GM12865 (cell line): Measurements from ENCODE around the gene HLA-F.

ENCODE experiments used
- DNase-seq: peaks from one replicate; pipeline ENCODE4 v3.0.0; 2010; ENCODE audit warnings: low read depth
- H3K4me3 ChIP-seq: 2 replicates; pipeline ENCODE4 v1.5.1; 2011; ENCODE audit warnings: mild to moderate bottlenecking, low read depth, low read length, control low read depth
- TF ChIP-seq, protein P1 (sequence below): IDR thresholded peaks from 2 replicates; pipeline ENCODE4 v1.5.1; 2011; ENCODE audit warnings: low read length, control low read depth, low read depth, inconsistent platforms; ENCODE audit not compliant: insufficient read depth; ENCODE audit errors: missing control alignments

Gene HLA-F

DNA sequence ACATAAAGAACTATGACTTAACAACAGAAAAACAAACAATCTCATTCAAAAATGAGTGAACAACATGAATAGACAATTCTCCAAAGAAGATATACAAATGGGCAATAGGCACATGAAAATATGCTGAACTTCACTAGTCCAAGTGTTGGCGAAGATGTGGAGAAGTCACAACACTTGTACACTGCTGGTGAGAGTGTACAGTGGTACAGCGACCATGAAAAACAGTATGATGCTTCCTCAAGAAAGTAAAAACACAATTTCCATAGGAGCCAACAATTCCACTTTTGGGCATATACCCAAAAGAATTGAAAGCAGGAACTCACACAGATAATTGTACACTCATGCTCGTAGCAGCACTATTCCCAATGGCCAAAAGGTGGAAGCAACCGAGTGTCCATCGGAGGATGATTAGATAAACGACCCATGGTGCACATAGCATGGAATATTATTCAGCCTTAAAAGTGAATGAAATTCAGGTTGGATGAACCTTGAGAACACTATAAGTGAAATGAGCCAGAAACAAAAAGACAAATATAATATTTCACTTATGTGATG lies 6.6 kb downstream of the HLA-F start:
- no peak overlapping the region for H3K4me3 ChIP-seq
- TF ChIP-seq, protein P1, sequence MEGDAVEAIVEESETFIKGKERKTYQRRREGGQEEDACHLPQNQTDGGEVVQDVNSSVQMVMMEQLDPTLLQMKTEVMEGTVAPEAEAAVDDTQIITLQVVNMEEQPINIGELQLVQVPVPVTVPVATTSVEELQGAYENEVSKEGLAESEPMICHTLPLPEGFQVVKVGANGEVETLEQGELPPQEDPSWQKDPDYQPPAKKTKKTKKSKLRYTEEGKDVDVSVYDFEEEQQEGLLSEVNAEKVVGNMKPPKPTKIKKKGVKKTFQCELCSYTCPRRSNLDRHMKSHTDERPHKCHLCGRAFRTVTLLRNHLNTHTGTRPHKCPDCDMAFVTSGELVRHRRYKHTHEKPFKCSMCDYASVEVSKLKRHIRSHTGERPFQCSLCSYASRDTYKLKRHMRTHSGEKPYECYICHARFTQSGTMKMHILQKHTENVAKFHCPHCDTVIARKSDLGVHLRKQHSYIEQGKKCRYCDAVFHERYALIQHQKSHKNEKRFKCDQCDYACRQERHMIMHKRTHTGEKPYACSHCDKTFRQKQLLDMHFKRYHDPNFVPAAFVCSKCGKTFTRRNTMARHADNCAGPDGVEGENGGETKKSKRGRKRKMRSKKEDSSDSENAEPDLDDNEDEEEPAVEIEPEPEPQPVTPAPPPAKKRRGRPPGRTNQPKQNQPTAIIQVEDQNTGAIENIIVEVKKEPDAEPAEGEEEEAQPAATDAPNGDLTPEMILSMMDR = no peak
- DNase-seq = no peak

DNA sequence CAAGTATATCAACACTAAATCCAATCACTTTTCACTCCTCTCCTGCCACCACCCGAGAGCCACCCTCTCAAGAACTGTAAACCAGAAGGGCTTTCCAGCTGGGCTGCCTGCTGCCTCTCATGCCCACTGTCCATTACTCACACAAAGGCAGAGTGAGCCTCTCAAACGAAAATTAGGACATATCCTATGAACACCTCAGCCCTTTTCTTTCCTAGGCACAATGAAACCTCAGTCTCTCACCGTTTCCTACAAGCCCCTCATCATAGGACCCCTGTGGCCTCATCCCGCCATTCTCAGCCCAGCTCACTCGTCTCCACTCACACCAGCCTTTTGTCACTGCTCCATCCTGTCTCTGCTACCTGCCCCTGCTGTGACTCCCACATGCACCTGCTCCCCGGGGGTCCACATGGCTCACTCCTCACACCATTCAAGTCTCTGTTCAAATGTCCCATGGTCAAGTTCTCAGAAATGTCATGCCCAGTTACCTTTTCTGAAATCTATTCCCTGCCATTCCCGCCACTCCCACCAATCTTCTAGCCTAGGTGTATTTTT lies 7.4 kb downstream of the HLA-F start:
- no peak overlapping the region for H3K4me3 ChIP-seq
- DNase-seq = no peak
- TF ChIP-seq, protein P1 = no peak

DNA sequence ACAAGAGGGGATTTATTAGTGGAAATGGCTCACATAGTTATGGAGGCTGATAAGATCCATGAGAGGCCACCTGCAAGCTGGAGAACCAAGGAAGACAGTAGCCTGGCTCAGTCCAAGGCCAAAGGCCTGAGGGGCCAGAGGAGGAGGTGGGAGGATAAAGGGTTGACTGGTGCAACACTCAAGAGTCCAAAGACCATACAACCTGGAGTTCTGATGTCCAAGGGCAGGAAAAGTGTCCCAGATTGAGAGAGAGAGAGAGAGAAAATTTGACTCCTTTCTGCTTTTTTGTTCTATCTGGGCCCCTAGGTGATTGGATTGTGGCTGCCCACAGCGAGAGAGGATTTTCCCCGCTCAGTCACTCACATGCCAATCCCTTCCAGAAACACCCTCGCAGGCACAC lies 8.0 kb downstream of the HLA-F start:
- no peak for DNase-seq
- TF ChIP-seq, protein P1 = no peak

DNA sequence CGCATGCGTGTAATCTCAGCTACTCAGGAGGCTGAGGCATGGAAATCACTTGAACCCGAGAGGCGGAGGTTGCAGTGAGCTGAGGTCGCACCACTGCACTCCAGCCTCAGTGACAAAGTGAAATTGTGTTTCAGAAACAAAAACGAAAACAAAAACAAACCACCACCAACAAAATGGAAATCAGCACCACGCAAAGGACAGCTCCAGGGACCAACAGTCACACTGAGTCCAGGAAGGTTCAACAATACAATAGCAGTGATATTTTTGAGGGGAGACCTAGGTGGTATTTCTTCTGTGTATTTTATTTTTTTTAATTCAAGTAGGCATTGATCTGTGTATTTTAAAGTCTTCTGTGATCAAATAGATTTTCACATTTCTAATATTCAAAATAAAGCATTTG lies 9.8 kb downstream of the HLA-F start:
- H3K4me3 ChIP-seq = no peak overlapping the region
- TF ChIP-seq, protein P1 = no peak
- DNase-seq = no peak

More for the DNA sequence above, 8.0 kb downstream of the HLA-F start:
- no peak overlapping the region for H3K4me3 ChIP-seq

DNA sequence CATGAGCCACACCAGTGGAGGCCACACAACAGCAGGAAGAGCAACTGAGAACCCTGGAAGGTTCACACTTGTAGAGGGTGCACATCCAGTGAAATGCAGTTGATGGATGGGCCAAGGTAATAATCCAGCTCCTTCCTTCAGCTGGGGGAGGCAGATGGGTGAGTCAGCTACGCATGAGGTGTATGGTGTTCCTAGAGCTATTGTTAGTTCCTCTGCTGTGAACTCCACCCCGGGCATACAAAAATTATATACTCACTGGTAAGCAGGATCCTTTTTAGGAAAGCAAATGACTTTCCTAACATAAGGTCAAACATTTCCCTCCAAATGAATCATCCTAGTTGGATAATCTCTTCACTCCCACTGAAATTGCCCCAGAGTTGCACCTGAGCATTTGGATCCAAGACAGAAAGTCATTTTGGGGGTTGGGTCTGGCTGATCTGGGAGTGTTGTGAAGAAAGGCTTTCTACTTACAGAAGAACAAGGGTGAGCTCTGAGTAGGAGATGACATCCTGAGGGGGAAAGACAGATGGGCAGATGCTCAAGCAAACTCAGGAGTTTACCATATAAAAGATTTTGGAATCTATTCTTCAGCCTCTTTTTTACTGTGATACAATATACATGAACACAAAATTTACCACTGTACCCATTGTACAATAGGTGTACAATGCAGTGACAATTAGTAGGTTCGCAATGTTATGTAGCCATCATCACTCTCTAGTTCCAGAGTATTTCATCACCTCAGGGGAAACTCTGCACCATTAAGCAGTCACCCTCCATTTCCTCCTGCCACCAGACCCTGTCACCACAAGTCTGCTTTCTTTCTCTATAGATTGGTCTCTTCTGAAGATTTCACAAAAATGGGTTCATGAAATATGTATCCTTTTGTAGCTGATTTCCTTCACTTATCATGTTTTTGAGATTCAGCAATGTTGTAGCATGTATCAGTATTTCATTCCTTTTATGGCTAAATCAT lies 11.1 kb downstream of the HLA-F start:
- TF ChIP-seq, protein P1 = no peak
- no peak overlapping the region for H3K4me3 ChIP-seq
- no peak for DNase-seq

DNA sequence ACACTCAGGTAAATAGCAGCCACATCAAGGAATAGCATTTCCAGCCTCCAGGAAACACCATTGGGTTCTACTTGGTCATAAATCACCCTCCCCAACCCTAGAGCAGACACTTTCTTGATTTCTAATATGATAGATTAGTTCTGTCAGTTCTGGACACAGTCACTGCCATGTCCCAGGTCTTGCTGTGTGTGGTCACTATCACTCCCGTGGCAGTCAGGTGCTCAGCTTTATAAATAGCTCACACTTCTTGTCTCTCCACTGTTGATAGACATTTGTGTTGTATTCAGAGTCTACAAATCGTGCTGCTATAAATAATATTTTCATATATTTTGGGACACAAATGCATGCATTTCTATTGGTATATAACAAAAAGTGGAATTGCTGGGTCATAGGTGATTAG lies 13.3 kb downstream of the HLA-F start:
- no peak overlapping the region for H3K4me3 ChIP-seq
- TF ChIP-seq, protein P1 = no peak
- no peak for DNase-seq
